ENCODE data around the gene WDPCP. TPM values are rescaled to one million over a fixed set of nuclear protein-coding genes. Genes with fewer than 3 reads are reported as not detected.

The WDPCP gene
- total and polyA plus RNA-seq, 10 of the 15 experiments (the other 5 are each of a cell fraction or from before 2014, with no cell fraction given), result 2.1 to 7.9 (median 4.6) TPM

DNA sequence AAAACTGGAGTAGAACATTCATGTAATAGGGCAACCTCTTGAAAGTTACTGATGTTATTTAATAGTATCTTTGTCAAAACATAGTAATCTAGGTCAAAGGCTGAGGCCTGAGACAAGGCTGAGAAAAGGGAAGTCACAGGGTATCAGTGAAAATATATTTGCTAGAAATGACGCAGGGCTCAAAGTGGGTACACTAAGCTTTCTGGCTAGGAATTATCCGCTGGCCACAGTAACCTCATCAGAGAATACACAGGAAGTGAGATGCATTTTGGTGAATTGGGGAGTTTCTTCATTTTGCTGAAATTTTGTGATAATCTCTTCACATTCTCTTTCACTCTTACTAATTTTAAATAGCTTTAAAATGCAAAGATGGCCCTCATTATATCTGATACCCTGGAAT is 330.8 kb downstream of the WDPCP start (continued):
- TF ChIP-seq, protein P1, sequence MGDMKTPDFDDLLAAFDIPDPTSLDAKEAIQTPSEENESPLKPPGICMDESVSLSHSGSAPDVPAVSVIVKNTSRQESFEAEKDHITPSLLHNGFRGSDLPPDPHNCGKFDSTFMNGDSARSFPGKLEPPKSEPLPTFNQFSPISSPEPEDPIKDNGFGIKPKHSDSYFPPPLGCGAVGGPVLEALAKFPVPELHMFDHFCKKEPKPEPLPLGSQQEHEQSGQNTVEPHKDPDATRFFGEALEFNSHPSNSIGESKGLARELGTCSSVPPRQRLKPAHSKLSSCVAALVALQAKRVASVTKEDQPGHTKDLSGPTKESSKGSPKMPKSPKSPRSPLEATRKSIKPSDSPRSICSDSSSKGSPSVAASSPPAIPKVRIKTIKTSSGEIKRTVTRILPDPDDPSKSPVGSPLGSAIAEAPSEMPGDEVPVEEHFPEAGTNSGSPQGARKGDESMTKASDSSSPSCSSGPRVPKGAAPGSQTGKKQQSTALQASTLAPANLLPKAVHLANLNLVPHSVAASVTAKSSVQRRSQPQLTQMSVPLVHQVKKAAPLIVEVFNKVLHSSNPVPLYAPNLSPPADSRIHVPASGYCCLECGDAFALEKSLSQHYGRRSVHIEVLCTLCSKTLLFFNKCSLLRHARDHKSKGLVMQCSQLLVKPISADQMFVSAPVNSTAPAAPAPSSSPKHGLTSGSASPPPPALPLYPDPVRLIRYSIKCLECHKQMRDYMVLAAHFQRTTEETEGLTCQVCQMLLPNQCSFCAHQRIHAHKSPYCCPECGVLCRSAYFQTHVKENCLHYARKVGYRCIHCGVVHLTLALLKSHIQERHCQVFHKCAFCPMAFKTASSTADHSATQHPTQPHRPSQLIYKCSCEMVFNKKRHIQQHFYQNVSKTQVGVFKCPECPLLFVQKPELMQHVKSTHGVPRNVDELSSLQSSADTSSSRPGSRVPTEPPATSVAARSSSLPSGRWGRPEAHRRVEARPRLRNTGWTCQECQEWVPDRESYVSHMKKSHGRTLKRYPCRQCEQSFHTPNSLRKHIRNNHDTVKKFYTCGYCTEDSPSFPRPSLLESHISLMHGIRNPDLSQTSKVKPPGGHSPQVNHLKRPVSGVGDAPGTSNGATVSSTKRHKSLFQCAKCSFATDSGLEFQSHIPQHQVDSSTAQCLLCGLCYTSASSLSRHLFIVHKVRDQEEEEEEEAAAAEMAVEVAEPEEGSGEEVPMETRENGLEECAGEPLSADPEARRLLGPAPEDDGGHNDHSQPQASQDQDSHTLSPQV (IDR thresholded peaks at IDR 0.05), result no peak
- TF ChIP-seq IKZF2 (IDR thresholded peaks at IDR 0.05), result peak in 1 of 2 experiments; percentile 54; a peak in 2 of 4 replicates
- TF ChIP-seq CREB1 (IDR thresholded peaks at IDR 0.05; ENCODE audit: low read depth), result peak; percentile 40; the same call in 1 of the 2 replicates
- TF ChIP-seq NBN (IDR thresholded peaks at IDR 0.05), result no peak
- peak; percentile 74 for TF ChIP-seq BCL11A (IDR thresholded peaks at IDR 0.05; ENCODE audit: low read depth, low read length)
- TF ChIP-seq ZNF622 (IDR thresholded peaks at IDR 0.05), result no peak
- TF ChIP-seq BACH1 (IDR thresholded peaks at IDR 0.05; ENCODE audit: borderline replicate concordance), result no peak
- peak; percentile 86 for TF ChIP-seq TCF7 (IDR thresholded peaks at IDR 0.05; ENCODE audit: borderline replicate concordance)
- no peak for TF ChIP-seq POLR2A (IDR thresholded peaks at IDR 0.05; ENCODE audit: low read depth, low read length)
- no peak for TF ChIP-seq RFX5 (IDR thresholded peaks at IDR 0.05; ENCODE audit: low read depth, low read length)
- TF ChIP-seq SIN3A (IDR thresholded peaks at IDR 0.05; ENCODE audit: low read depth, low read length), result no peak
- TF ChIP-seq JUNB (IDR thresholded peaks at IDR 0.05), result peak; percentile 57; the same call in 1 of the 2 replicates
- TF ChIP-seq, protein P2, sequence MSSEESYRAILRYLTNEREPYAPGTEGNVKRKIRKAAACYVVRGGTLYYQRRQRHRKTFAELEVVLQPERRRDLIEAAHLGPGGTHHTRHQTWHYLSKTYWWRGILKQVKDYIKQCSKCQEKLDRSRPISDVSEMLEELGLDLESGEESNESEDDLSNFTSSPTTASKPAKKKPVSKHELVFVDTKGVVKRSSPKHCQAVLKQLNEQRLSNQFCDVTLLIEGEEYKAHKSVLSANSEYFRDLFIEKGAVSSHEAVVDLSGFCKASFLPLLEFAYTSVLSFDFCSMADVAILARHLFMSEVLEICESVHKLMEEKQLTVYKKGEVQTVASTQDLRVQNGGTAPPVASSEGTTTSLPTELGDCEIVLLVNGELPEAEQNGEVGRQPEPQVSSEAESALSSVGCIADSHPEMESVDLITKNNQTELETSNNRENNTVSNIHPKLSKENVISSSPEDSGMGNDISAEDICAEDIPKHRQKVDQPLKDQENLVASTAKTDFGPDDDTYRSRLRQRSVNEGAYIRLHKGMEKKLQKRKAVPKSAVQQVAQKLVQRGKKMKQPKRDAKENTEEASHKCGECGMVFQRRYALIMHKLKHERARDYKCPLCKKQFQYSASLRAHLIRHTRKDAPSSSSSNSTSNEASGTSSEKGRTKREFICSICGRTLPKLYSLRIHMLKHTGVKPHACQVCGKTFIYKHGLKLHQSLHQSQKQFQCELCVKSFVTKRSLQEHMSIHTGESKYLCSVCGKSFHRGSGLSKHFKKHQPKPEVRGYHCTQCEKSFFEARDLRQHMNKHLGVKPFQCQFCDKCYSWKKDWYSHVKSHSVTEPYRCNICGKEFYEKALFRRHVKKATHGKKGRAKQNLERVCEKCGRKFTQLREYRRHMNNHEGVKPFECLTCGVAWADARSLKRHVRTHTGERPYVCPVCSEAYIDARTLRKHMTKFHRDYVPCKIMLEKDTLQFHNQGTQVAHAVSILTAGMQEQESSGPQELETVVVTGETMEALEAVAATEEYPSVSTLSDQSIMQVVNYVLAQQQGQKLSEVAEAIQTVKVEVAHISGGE (CRISPR knock-in tag; IDR thresholded peaks at IDR 0.05), result no peak
- TF ChIP-seq, protein P3, sequence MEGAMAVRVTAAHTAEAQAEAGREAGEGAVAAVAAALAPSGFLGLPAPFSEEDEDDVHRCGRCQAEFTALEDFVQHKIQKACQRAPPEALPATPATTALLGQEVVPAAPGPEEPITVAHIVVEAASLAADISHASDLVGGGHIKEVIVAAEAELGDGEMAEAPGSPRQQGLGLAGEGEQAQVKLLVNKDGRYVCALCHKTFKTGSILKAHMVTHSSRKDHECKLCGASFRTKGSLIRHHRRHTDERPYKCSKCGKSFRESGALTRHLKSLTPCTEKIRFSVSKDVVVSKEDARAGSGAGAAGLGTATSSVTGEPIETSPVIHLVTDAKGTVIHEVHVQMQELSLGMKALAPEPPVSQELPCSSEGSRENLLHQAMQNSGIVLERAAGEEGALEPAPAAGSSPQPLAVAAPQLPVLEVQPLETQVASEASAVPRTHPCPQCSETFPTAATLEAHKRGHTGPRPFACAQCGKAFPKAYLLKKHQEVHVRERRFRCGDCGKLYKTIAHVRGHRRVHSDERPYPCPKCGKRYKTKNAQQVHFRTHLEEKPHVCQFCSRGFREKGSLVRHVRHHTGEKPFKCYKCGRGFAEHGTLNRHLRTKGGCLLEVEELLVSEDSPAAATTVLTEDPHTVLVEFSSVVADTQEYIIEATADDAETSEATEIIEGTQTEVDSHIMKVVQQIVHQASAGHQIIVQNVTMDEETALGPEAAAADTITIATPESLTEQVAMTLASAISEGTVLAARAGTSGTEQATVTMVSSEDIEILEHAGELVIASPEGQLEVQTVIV (IDR thresholded peaks at IDR 0.05; ENCODE audit: borderline replicate concordance, partially characterized antibody), result no peak
- TF ChIP-seq, protein P4, sequence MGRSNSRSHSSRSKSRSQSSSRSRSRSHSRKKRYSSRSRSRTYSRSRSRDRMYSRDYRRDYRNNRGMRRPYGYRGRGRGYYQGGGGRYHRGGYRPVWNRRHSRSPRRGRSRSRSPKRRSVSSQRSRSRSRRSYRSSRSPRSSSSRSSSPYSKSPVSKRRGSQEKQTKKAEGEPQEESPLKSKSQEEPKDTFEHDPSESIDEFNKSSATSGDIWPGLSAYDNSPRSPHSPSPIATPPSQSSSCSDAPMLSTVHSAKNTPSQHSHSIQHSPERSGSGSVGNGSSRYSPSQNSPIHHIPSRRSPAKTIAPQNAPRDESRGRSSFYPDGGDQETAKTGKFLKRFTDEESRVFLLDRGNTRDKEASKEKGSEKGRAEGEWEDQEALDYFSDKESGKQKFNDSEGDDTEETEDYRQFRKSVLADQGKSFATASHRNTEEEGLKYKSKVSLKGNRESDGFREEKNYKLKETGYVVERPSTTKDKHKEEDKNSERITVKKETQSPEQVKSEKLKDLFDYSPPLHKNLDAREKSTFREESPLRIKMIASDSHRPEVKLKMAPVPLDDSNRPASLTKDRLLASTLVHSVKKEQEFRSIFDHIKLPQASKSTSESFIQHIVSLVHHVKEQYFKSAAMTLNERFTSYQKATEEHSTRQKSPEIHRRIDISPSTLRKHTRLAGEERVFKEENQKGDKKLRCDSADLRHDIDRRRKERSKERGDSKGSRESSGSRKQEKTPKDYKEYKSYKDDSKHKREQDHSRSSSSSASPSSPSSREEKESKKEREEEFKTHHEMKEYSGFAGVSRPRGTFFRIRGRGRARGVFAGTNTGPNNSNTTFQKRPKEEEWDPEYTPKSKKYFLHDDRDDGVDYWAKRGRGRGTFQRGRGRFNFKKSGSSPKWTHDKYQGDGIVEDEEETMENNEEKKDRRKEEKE (IDR thresholded peaks at IDR 0.05), result no peak
- TF ChIP-seq RBBP5 (conservative IDR thresholded peaks at IDR 0.05), result no peak
- TF ChIP-seq EZH2 (IDR thresholded peaks at IDR 0.05; ENCODE audit: borderline replicate concordance, control insufficient read depth, low read depth, low read length), result no peak
- TF ChIP-seq LARP7 (IDR thresholded peaks at IDR 0.05), result no peak
